Large intestine (tissue), 3 donors: ENCODE measurements around the gene TSPEAR. TPM values are rescaled to one million over a fixed set of nuclear protein-coding genes. Genes with fewer than 3 reads are reported as not detected.
"Not testable (repeated sequence)": the region's sequence is repeated elsewhere in the genome, so short reads cannot be mapped to it uniquely, and the experiment has no call there.

Experiments used
- DNase-seq, 2 donors: peaks; one replicate each; pipeline versions ENCODE4 v3.0.0 to v3.0.0-alpha.2; 2013
- H3K27ac ChIP-seq: one replicate; pipeline ENCODE4 v1.5.1; 2013; ENCODE audit warnings: low read length
- H3K27me3 ChIP-seq: 2 replicates; pipeline ENCODE4 v1.6.1; 2013; ENCODE audit warnings: low read length; ENCODE audit not compliant: control insufficient read depth, insufficient read depth
- H3K36me3 ChIP-seq: 2 replicates; pipeline ENCODE4 v1.6.1; 2013; ENCODE audit warnings: low read length; ENCODE audit not compliant: control insufficient read depth, insufficient read depth
- H3K4me1 ChIP-seq: one replicate; pipeline ENCODE4 v1.6.1; 2013; ENCODE audit warnings: low read length; ENCODE audit not compliant: control insufficient read depth, insufficient read depth
- H3K4me3 ChIP-seq: one replicate; pipeline ENCODE4 v1.5.1; 2013; ENCODE audit warnings: low read length
- H3K9me3 ChIP-seq: one replicate; pipeline ENCODE4 v1.6.1; 2013; ENCODE audit warnings: mild to moderate bottlenecking, low read depth, low read length, moderate library complexity; ENCODE audit not compliant: control insufficient read depth
- WGBS: methylation state at CpG from one replicate; pipeline ENCODE4 v1.1.5; 2013; ENCODE audit warnings: low lambda C conversion rate; ENCODE audit not compliant: insufficient coverage; 5-methylcytosine and 5-hydroxymethylcytosine counted together
- polyA plus RNA-seq: library from polyadenylated mRNA; unstranded; fragments of 120-200 nt; gene quantifications from one replicate; pipeline ENCODE4 v1.2.1, GENCODE V29; 2013

Gene TSPEAR
- polyA plus RNA-seq, 1 donor = 0.55 TPM

- not testable (repeated sequence) for DNase-seq, H3K27ac ChIP-seq, H3K4me3 ChIP-seq, H3K27me3 ChIP-seq, H3K36me3 ChIP-seq, H3K9me3 ChIP-seq, H3K4me1 ChIP-seq
- no CpG with 5 or more reads among the region's 21 CpGs for WGBS
These were observed 72.7 kb downstream of the TSPEAR start for GRCh38 chr21:44638506-44639330.

DNA sequence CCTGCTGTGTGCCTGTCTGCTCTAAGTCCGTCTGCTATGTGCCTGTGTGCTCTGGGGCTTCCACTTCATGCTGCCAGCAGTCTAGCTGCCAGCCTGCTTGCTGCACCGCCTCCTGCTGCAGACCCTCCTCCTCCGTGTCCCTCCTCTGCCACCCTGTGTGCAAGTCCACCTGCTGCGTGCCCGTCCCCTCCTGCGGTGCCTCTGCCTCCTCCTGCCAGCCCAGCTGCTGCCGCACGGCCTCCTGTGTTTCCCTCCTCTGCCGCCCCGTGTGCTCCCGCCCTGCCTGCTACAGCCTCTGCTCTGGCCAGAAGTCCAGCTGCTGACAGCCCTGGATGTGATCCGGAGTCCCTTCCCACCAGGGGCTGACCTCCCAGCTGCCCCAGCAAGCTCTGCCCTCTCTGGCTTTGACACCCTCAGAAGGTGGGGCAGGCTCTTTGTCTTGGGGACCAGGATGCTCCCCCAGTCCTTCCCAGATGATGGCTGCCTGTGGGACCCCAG is 73.5 kb downstream of the TSPEAR start:
- not testable (repeated sequence) for H3K4me3 ChIP-seq, H3K9me3 ChIP-seq, H3K36me3 ChIP-seq, DNase-seq, H3K4me1 ChIP-seq, H3K27me3 ChIP-seq, H3K27ac ChIP-seq
- no CpG with 5 or more reads among the region's 12 CpGs for WGBS

DNA sequence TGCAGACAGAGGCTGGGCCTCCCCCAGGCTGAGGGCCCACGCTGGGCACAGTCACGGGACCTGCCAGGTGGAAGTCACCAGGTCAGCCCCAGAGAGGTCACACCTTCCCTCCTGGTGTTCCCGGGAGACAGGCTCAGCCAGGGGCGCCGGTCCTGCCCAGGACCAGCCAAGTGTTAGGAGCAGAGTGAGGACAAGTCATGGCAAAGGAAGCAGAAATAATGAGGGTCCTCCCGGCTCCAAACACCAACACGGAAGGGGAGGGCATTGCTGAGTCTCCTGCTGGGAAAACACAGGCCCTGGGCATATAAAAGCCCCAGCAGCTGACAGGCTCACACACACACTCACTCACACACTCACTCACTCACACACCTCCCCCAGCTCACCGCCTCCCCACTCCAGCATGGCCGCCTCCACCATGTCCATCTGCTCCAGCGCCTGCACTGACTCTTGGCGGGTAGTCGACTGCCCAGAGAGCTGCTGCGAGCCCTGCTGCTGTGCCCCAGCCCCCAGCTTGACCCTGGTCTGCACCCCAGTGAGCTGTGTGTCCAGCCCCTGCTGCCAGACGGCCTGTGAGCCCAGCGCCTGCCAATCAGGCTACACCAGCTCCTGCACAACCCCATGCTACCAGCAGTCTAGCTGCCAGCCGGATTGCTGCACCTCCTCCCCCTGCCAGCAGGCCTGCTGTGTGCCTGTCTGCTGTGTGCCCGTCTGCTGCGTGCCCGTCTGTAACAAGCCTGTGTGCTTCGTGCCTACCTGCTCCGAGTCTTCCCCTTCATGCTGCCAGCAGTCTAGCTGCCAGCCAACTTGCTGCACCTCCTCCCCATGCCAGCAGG is 74.1 kb downstream of the TSPEAR start, which contains the start of gene KRTAP10-10:
TSS of gene KRTAP10-10 (plus strand) at position 339 of the 833 bp plus-strand sequence. CDS start at position 401, 62 bp downstream.
- no peaks in the 10 kb centered on the region for H3K9me3 ChIP-seq
- no CpG with 5 or more reads among the region's 21 CpGs for WGBS
- H3K4me1 ChIP-seq = no peaks in the 10 kb centered on the region
- H3K27ac ChIP-seq = no peak within 1 kb of the TSS
- no peak for DNase-seq
- H3K4me3 ChIP-seq = no peak within 1 kb of the TSS
- H3K36me3 ChIP-seq = no peaks in the 10 kb centered on the region
- no peaks in the 10 kb centered on the region for H3K27me3 ChIP-seq

DNA sequence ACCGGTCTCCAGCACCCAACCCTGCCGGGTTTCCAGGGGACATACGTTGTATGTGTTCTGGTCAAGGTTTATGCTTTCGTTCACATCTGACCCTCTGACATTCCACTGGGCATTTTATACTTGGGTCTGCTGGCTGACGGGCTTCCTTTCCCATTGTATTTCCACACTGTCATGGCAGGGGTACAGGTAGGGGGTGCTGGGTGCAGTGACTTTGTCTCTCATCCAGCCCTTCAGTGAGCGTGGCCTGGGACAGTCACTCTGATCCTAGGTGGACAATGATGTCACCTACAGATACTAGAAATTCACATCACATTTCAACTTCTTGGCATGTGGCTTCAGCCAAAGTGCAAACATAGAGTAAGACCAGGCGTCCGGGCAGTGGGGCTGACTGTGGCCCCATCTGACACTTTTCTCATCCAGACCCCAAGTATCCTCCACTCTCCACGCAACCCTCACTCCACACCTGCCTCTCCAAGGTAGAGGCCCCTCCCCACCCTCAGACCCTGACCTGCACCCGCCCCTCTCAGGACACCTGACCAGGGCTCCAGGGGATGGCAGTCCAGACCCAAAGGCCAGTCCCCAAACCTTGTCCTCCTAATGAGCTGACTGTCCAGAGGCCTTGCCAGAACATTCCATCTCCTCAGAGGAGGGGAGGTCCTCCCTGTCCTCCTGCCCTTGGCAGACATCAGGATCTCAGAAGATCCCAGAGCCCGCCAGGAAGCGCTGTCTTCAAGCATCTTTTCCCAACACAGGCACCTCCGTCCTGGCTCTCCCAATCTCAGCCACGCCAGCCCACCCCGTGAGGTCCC is 75.0 kb downstream of the TSPEAR start:
- Histone ChIP-seq H3K9me3 (peaks cover 5% of the 10 kb centered on the region), H3K4me3 (no peak overlapping the region), H3K27ac (no peak overlapping the region), H3K4me1 (no peaks in the 10 kb centered on the region), H3K36me3 (no peaks in the 10 kb centered on the region), H3K27me3 (no peaks in the 10 kb centered on the region)
- no CpG with 5 or more reads among the region's 15 CpGs for WGBS
- no peak for DNase-seq

GRCh38 chr21:44632067-44632466 is 79.3 kb downstream of the TSPEAR start:
- Histone ChIP-seq H3K36me3 (no peaks in the 10 kb centered on the region), H3K27ac (no peak overlapping the region), H3K27me3 (no peaks in the 10 kb centered on the region), H3K9me3 (peaks cover 15% of the 10 kb centered on the region), H3K4me1 (no peaks in the 10 kb centered on the region), H3K4me3 (no peak overlapping the region)
- no peak for DNase-seq
- 86% methylated on average over 1 of the region's 1 CpG for WGBS

DNA sequence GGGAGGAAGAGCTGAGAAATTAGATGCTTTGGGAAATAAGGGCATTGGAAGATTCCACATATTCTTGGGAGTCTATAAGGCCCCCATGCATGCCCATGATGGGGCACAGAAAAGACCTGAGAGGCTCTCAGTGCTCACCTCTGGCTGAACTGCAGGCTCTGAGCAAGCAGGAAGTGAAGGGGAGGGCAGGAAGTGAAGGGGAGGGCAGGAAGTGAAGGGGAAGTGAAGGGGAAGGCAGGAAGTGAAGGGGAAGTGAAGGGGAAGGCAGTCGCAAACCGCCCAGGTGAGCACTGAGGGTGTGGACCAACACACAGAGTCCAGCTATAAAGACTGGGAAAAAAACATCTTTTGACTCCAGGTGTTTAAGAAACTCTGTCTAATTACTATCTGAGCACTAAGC is 80.9 kb downstream of the TSPEAR start:
- Histone ChIP-seq H3K4me3 (no peak overlapping the region), H3K27ac (no peak overlapping the region), H3K36me3 (no peaks in the 10 kb centered on the region), H3K9me3 (peaks cover 15% of the 10 kb centered on the region), H3K27me3 (peaks cover 4% of the 10 kb centered on the region), H3K4me1 (no peaks in the 10 kb centered on the region)
- DNase-seq = no peak
- no CpG with 5 or more reads among the region's 2 CpGs for WGBS

- peaks cover 4% of the 10 kb centered on the region for H3K27me3 ChIP-seq
- WGBS = no CpG with 5 or more reads among the region's 18 CpGs
- H3K4me1 ChIP-seq = no peaks in the 10 kb centered on the region
- H3K4me3 ChIP-seq = no peak overlapping the region
- H3K36me3 ChIP-seq = no peaks in the 10 kb centered on the region
- no peak for DNase-seq
- H3K27ac ChIP-seq = no peak overlapping the region
- H3K9me3 ChIP-seq = peaks cover 15% of the 10 kb centered on the region
These were observed 82.5 kb downstream of the TSPEAR start for GRCh38 chr21:44628707-44629391.

DNA sequence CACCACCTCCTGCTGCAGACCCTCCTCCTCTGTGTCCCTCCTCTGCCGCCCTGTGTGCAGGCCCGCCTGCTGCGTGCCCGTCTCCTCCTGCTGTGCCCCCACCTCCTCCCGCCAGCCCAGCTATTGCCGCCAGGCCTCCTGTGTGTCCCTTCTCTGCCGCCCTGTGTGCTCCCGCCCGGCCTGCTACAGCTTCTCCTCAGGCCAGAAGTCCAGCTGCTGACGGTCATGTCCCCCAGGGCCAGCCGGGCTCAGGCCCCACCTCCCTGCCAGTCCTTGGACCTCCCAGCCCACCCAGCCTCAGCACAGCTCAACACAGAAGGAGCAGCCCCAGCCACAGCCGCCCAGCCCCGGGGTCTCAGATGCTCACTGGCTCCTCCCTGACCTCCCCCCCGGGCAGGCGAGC is 83.5 kb downstream of the TSPEAR start:
- not testable (repeated sequence) for H3K27ac ChIP-seq, H3K4me3 ChIP-seq, DNase-seq, H3K27me3 ChIP-seq, H3K36me3 ChIP-seq, H3K4me1 ChIP-seq
- no CpG with 5 or more reads among the region's 15 CpGs for whole genome bisulfite sequencing
- H3K9me3 ChIP-seq = peaks cover 15% of the 10 kb centered on the region

- DNase-seq, H3K36me3 ChIP-seq, H3K4me1 ChIP-seq, H3K27ac ChIP-seq, H3K27me3 ChIP-seq, H3K4me3 ChIP-seq: not testable (repeated sequence)
- peaks cover 15% of the 10 kb centered on the region for H3K9me3 ChIP-seq
- no CpG with 5 or more reads among the region's 20 CpGs for WGBS
These were observed 84.1 kb downstream of the TSPEAR start for GRCh38 chr21:44627181-44627822.
